H9 (cell line): ENCODE results near the gene MYH11. TPM values are rescaled to one million over a fixed set of nuclear protein-coding genes. Genes with fewer than 3 reads are reported as not detected.

Experiments used
- DNase-seq: peaks from one replicate; pipeline ENCODE4 v3.0.0-alpha.2; 2017
- H2AFZ ChIP-seq: one replicate; pipeline ENCODE4 v1.6.1; 2013; ENCODE audit warnings: mild to moderate bottlenecking, low read length, control low read depth, moderate library complexity
- H2AK5ac ChIP-seq: 2 replicates; pipeline ENCODE4 v1.6.1; 2013; ENCODE audit warnings: low read length, control low read depth, mixed read lengths; ENCODE audit not compliant: insufficient read length
- H2BK120ac ChIP-seq: one replicate; pipeline ENCODE4 v1.6.1; 2013; ENCODE audit warnings: low read depth, mild to moderate bottlenecking, low read length, control low read depth, inconsistent platforms; ENCODE audit not compliant: poor library complexity, severe bottlenecking
- H2BK12ac ChIP-seq: 2 replicates; pipeline ENCODE4 v1.6.1; 2013; ENCODE audit warnings: low read length, control low read depth, mixed read lengths, low read depth; ENCODE audit not compliant: insufficient read length
- H2BK15ac ChIP-seq: 2 replicates; pipeline ENCODE4 v1.6.1; 2013; ENCODE audit warnings: low read depth, low read length, control low read depth
- H2BK20ac ChIP-seq: one replicate; pipeline ENCODE4 v1.6.1; 2013; ENCODE audit warnings: low read depth, mild to moderate bottlenecking, low read length, control low read depth, inconsistent platforms; ENCODE audit not compliant: poor library complexity, severe bottlenecking
- H2BK5ac ChIP-seq: 2 replicates; pipeline ENCODE4 v1.6.1; 2013; ENCODE audit warnings: low read length, control low read depth, mixed read lengths; ENCODE audit not compliant: insufficient read length
- H3K14ac ChIP-seq: 2 replicates; pipeline ENCODE4 v1.6.1; 2013; ENCODE audit warnings: low read length, control low read depth; ENCODE audit not compliant: insufficient read depth
- H3K18ac ChIP-seq: 2 replicates; pipeline ENCODE4 v1.6.1; 2013; ENCODE audit warnings: low read depth, mild to moderate bottlenecking, mixed read lengths, low read length, control low read depth; ENCODE audit not compliant: insufficient read length
- H3K23ac ChIP-seq: 2 replicates; pipeline ENCODE4 v1.6.1; 2013; ENCODE audit warnings: low read length, control low read depth, mixed read lengths, low read depth; ENCODE audit not compliant: insufficient read length
- H3K23me2 ChIP-seq: 2 replicates; pipeline ENCODE4 v1.6.1; 2013; ENCODE audit warnings: low read depth, mild to moderate bottlenecking, mixed read lengths, low read length, control low read depth; ENCODE audit not compliant: insufficient read length, poor library complexity, severe bottlenecking
- H3K27ac ChIP-seq: 2 replicates; pipeline ENCODE4 v1.5.1; 2013; ENCODE audit warnings: low read length, control low read depth, mixed read lengths, low read depth; ENCODE audit not compliant: insufficient read length
- H3K27me3 ChIP-seq: 2 replicates; pipeline ENCODE4 v1.6.1; 2013; ENCODE audit warnings: low read length, control low read depth, inconsistent platforms; ENCODE audit not compliant: insufficient read depth
- H3K4ac ChIP-seq: 2 replicates; pipeline ENCODE4 v1.6.1; 2013; ENCODE audit warnings: low read depth, mild to moderate bottlenecking, control low read depth, inconsistent platforms, low read length, moderate library complexity
- H3K4me1 ChIP-seq: 2 replicates; pipeline ENCODE4 v1.6.1; 2013; ENCODE audit warnings: low read length, control low read depth, inconsistent platforms; ENCODE audit not compliant: insufficient read depth
- H3K4me2 ChIP-seq: 2 replicates; pipeline ENCODE4 v1.6.1; 2013; ENCODE audit warnings: low read length, control low read depth, mixed read lengths; ENCODE audit not compliant: insufficient read length, insufficient read depth
- H3K56ac ChIP-seq: 2 replicates; pipeline ENCODE4 v1.6.1; 2013; ENCODE audit warnings: low read depth, mild to moderate bottlenecking, mixed read lengths, low read length, control low read depth; ENCODE audit not compliant: insufficient read length
- H3K79me1 ChIP-seq: 2 replicates; pipeline ENCODE4 v1.6.1; 2013; ENCODE audit warnings: low read depth, mild to moderate bottlenecking, moderate library complexity, low read length, control low read depth, inconsistent platforms; ENCODE audit not compliant: insufficient read depth, poor library complexity, severe bottlenecking
- H3K79me2 ChIP-seq: 2 replicates; pipeline ENCODE4 v1.6.1; 2013; ENCODE audit warnings: low read length, control low read depth, inconsistent platforms; ENCODE audit not compliant: insufficient read depth
- H3K9ac ChIP-seq: 2 replicates; pipeline ENCODE4 v1.6.1; 2013; ENCODE audit warnings: low read length, control low read depth, mixed read lengths; ENCODE audit not compliant: insufficient read length; ENCODE audit errors: extremely low read depth
- H3K9me3 ChIP-seq: one replicate; pipeline ENCODE4 v1.6.1; 2013; ENCODE audit warnings: low read depth, low read length, inconsistent platforms; ENCODE audit not compliant: control insufficient read depth
- H3T11ph ChIP-seq: one replicate; pipeline ENCODE4 v1.6.1; 2013; ENCODE audit warnings: mild to moderate bottlenecking, low read length, control low read depth, inconsistent platforms
- H4K20me1 ChIP-seq: one replicate; pipeline ENCODE4 v1.6.1; 2013; ENCODE audit not compliant: control insufficient read depth, insufficient read length, insufficient read depth
- H4K5ac ChIP-seq: 2 replicates; pipeline ENCODE4 v1.6.1; 2013; ENCODE audit warnings: low read depth, mild to moderate bottlenecking, mixed read lengths, low read length, control low read depth; ENCODE audit not compliant: insufficient read length
- H4K8ac ChIP-seq: replicated peaks from 2 replicates; pipeline ENCODE4 v1.6.1; 2013; ENCODE audit warnings: low read length, control low read depth, mixed read lengths, low read depth; ENCODE audit not compliant: insufficient read length
- H4K91ac ChIP-seq: 2 replicates; pipeline ENCODE4 v1.6.1; 2013; ENCODE audit warnings: low read depth, mild to moderate bottlenecking, moderate library complexity, mixed read lengths, low read length, control low read depth; ENCODE audit not compliant: insufficient read length
- H3K27ac Mint-ChIP-seq, 3 experiments: 2 replicates in 2 of 3; 3 replicates in 1 of 3; pipeline ENCODE4 v1.8.0; 2020 to 2021; ENCODE audit warnings: mixed read lengths in 3 of 3, mild to moderate bottlenecking in 1 of 3, moderate library complexity in 1 of 3
- H3K27me3 Mint-ChIP-seq: 2 replicates; pipeline ENCODE4 v1.8.0; 2021; ENCODE audit warnings: low read depth, mild to moderate bottlenecking, moderate library complexity, mixed read lengths
- H3K36me3 Mint-ChIP-seq, 3 experiments: 2 replicates in 2 of 3; 3 replicates in 1 of 3; pipeline ENCODE4 v1.8.0; 2020 to 2021; ENCODE audit warnings: low read depth in 3 of 3, mixed read lengths in 3 of 3; ENCODE audit not compliant: insufficient read depth in 1 of 3
- H3K4me1 Mint-ChIP-seq, 2 experiments: 2 replicates each; pipeline ENCODE4 v1.8.0; 2020; ENCODE audit warnings: mixed read lengths in 2 of 2
- H3K4me3 Mint-ChIP-seq, 2 experiments: 2 replicates in 1 of 2; 3 replicates in 1 of 2; pipeline ENCODE4 v1.8.0; 2020 to 2021; ENCODE audit warnings: mild to moderate bottlenecking in 2 of 2, mixed read lengths in 2 of 2, moderate library complexity in 1 of 2
- H3K9me3 Mint-ChIP-seq, 2 experiments: 2 replicates in 1 of 2; 3 replicates in 1 of 2; pipeline ENCODE4 v1.8.0; 2020; ENCODE audit warnings: mild to moderate bottlenecking in 2 of 2, mixed read lengths in 2 of 2, moderate library complexity in 1 of 2
- CTCF ChIP-seq: fragments of 200-600 bp; sonication (generic); conservative IDR thresholded peaks from 3 replicates; pipeline ENCODE4 v1.8.0; 2021; ENCODE audit warnings: antibody characterized with exemption, mild to moderate bottlenecking
- WGBS: extraction: QIAGEN DNeasy Blood & Tissue Kit; methylation state at CpG from one replicate; pipeline ENCODE4 v1.1.7; 2013; ENCODE audit warnings: missing lambda C conversion rate, low lambda C conversion rate, mixed read lengths; ENCODE audit not compliant: insufficient read length; ENCODE audit errors: extremely low coverage; 5-methylcytosine and 5-hydroxymethylcytosine counted together
- total RNA-seq: library from RNA; stranded (reverse); gene quantifications from 2 replicates; pipeline ENCODE4 v1.2.1, GENCODE V29; 2021

Gene MYH11
- total RNA-seq, 1 experiment from 2014 or later, result 0.42 TPM

DNA sequence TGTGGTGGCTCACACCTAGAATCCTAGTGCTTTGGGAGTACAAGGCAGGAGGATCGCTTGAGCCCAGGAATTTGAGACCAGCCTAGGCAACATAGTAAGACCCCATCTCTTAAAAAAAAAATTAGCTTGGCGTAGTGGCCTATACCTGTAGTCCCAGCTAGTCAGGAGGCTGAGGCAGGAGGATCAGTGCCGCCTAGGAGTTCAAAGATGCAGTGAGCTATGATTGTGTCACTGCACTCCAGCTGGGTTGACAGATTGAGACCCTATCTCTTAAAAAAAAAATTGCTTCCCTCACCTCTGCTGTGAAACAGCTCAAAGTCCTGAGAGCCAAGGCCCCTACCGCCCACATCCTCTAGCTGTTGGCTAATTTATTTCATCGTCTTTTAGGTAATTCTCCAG lies 196.6 kb downstream of the MYH11 start:
- H3K27ac Mint-ChIP-seq, result peak overlapping the region in 2 of 3 experiments; percentile 46 to 50; a peak in 5 of 7 replicates
- H3K79me2 ChIP-seq, result no peaks in the 10 kb centered on the region; the same call in 1 of the 2 replicates

More for the DNA sequence above, 196.6 kb downstream of the MYH11 start:
- Histone ChIP-seq H3K56ac (no peak overlapping the region), H2BK20ac (no peak overlapping the region), H3K79me1 (peaks cover 3% of the 10 kb centered on the region), H4K91ac (no peak overlapping the region), H3K14ac (no peak overlapping the region), H2BK15ac (no peak overlapping the region), H3K27me3 (no peaks in the 10 kb centered on the region), H2AFZ (no peak overlapping the region), H3K4me1 (no peaks in the 10 kb centered on the region), H3K9me3 (no peaks in the 10 kb centered on the region), H4K8ac (no peak overlapping the region), H3K23ac (no peak overlapping the region), H3K4ac (no peak overlapping the region), H4K5ac (no peak overlapping the region), H2AK5ac (no peak overlapping the region), H3K27ac (no peak overlapping the region), H2BK5ac (no peak overlapping the region), H3K9ac (no peak overlapping the region), H2BK12ac (no peak overlapping the region), H3K4me2 (no peak overlapping the region), H3K18ac (no peak overlapping the region), H2BK120ac (no peak overlapping the region), H3K23me2 (no peaks in the 10 kb centered on the region), H3T11ph (no peak overlapping the region), H4K20me1 (no peaks in the 10 kb centered on the region)
- Mint-ChIP-seq H3K27me3 (no peaks in the 10 kb centered on the region; the same call in 1 of the 2 replicates), H3K9me3 (no peaks in the 10 kb centered on the region), H3K36me3 (peaks cover 4 to 18% (median 15%) of the 10 kb centered on the region in 3 experiments; a peak in 6 of 7 replicates), H3K4me3 (no peak overlapping the region), H3K4me1 (peaks cover 0 to 3% of the 10 kb centered on the region in 2 experiments; a peak in 1 of 4 replicates)
- TF ChIP-seq CTCF, result no peak
- DNase-seq, result no peak
- no CpG with 5 or more reads among the region's 5 CpGs for WGBS
